Stimulated activated CD4-positive, alpha-beta T cell treated with anti-CD3 and anti-CD28 coated beads, Interleukin-2, amount 100 ng/mL, for 48 hours (primary cell): Measurements from ENCODE around the gene SDK1.

ENCODE experiments used
- DNase-seq, 2 donors: peaks; one replicate each; pipeline ENCODE4 v3.0.0-alpha.2; 2020

Gene SDK1

GRCh38 chr7:3336042-3336665 lies 35.1 kb downstream of the SDK1 start:
- DNase-seq: no peak

DNA sequence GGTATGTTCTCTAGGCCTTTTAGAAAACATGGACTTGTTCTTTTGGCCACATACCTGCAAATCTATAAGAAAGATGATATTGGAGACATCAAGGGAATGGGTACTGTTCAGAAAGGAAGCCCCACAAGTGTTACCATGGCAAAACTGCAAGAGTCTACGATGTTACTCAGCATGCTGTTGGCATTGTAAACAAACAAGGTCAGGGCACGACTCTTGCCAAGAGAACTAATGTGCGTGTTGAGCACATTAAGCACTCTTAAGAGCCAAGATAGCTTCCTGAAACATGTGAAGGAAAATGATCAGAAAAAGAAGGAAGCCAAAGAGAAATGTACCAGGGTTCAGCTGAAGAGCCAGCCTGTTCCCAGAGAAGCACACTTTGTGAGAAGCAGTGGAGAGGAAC lies 37.1 kb downstream of the SDK1 start:
- DNase-seq: no peak

GRCh38 chr7:3345699-3346481 lies 44.8 kb downstream of the SDK1 start:
- no peak for DNase-seq

GRCh38 chr7:3349126-3349525 lies 48.1 kb downstream of the SDK1 start:
- no peak for DNase-seq

- no peak for DNase-seq
Observed at GRCh38 chr7:3356173-3356572, 55.1 kb downstream of the SDK1 start.

DNA sequence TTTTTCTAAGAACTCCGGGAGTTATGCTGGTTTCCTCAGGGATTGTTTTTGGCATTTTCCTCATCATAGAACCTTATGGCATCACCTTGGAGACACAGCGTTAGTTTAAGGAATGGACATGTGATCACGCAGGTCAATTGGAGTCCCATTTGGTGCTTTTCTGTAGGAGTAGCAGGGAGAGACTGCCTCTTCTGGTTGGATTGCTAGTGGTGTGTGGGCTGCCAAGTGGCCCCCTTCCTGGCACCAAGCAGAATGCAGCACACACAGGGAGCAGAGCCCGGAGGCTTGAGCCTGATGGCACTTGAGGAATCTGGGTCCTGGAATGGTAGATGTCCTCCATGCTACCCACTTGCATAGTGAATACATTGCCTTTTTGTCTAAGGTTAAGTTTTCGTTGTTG lies 57.9 kb downstream of the SDK1 start:
- DNase-seq: no peak

- no peak for DNase-seq
Observed at GRCh38 chr7:3367261-3367660, 66.2 kb downstream of the SDK1 start.

- no peak for DNase-seq
Observed at GRCh38 chr7:3370068-3370830, 69.2 kb downstream of the SDK1 start.

- no peak for DNase-seq
Observed at GRCh38 chr7:3370921-3371320, 69.9 kb downstream of the SDK1 start.

- no peak for DNase-seq
Observed at GRCh38 chr7:3371601-3372000, 70.5 kb downstream of the SDK1 start.

GRCh38 chr7:3374239-3374638 lies 73.2 kb downstream of the SDK1 start:
- no peak for DNase-seq

DNA sequence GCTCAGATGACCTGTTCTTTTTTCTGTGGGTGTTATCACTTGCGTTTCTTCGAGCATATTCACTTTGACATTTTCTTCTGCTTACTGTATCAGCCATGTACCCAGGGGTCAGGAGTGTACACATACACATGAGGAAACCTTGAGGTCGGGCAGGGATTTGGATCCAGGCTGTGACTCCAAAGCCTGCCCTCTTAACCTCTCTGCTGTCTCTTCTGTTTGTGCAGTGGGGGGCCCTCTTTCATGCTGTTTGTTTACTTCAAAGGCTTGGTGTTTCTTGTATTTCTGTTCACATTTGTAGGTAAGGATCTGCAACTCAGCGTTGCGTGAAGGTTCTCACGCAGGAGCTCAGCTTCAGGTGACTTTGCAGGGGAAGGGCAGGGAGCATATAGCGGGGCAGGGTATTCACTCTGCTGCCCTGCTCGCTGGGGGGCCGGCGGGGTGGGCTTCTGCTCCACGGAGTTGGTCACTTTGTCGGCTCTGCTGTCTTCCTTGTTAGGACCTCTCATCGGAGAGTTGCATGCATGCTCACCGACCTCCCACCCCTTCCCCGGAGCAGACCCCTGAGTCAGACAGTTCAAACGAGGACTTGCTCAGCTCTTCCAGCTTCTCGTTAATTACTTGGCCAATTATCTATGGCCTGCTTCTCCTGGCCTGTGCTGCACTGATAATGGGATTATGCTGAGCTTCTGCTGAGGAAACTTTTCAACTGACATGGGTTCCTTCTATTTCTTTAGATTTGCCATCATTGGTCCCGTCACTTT lies 77.5 kb downstream of the SDK1 start:
- no peak for DNase-seq

- DNase-seq: no peak
Observed at GRCh38 chr7:3380034-3380433, 79.0 kb downstream of the SDK1 start.

DNA sequence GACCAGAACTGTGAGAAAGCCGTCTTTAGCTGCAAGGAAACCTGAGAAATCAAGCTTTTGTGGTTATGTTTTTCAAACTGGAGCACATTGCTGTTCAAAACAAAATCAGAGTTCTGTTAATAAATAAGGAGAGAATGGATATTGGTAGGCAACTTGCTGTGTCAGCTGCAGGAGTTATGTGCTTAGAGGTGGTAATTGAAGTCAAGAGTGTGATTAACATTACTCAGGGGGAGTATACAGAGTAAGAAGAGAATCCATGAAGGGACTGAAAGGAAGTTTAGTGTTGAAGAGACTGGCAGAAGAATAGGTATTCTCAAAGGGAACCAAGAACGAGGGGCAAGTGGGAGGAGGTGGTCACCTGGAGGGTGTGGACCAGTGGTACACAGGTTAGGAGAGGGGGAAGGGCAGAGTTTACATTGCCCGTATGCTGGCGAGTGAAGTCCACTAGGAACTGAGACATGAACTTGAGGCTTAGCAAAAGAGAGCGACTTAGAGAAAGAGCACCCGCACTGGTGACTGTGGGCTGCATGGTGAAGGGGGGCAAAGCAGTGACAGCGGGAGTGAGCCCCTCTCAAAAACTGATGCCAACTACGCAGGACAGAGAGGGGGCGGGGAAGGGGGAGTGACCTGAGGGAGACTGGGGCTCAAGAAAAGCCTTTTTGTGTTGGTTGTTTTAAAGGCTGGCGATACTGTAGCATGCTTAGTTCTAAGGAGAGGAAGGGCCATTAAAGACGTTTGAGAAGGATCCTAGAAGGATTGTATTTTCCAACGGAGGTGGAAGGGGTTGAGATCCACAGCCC lies 80.0 kb downstream of the SDK1 start:
- DNase-seq: no peak

DNA sequence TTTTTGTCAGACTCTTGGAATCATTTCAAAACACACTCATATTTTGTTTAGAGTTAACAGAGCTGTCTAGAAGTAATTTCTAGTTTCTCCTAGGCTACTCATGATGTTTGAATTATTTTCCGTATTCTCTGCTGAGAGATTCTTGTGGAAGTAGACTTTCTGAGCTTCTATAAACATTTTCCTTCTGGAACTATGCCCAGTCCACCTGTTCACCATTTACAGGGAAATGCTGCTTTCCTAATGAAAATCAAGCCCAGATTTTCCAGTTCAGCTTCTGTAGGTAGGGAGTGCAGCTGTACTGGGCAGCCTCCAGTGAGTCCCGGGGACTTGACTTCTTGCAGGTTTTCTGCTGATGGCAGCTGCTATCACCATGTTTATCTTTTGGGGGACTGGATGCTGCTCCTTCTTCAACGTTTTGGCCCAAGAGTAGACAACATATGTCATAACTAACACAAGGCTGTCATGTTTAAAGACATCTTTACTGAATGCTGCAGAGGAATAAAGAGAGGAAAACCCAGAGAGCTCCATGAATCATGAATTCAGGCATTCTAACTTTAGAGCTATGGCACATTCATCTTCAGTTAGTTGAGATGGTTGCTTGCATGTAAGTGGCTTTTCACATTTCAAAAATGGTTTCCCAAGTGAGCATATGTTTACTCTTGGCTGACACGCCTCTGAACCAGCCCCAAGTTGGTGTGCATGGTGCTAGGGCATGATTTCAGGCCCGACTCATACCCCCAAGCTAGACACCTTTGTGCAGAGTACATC lies 85.6 kb downstream of the SDK1 start:
- no peak for DNase-seq

- DNase-seq: no peak
Observed at GRCh38 chr7:3393862-3394261, 92.8 kb downstream of the SDK1 start.

- no peak for DNase-seq
Observed at GRCh38 chr7:3397324-3397723, 96.3 kb downstream of the SDK1 start.

GRCh38 chr7:3399858-3400257 lies 98.8 kb downstream of the SDK1 start:
- DNase-seq: no peak

GRCh38 chr7:3404501-3404900 lies 103.4 kb downstream of the SDK1 start:
- no peak for DNase-seq

DNA sequence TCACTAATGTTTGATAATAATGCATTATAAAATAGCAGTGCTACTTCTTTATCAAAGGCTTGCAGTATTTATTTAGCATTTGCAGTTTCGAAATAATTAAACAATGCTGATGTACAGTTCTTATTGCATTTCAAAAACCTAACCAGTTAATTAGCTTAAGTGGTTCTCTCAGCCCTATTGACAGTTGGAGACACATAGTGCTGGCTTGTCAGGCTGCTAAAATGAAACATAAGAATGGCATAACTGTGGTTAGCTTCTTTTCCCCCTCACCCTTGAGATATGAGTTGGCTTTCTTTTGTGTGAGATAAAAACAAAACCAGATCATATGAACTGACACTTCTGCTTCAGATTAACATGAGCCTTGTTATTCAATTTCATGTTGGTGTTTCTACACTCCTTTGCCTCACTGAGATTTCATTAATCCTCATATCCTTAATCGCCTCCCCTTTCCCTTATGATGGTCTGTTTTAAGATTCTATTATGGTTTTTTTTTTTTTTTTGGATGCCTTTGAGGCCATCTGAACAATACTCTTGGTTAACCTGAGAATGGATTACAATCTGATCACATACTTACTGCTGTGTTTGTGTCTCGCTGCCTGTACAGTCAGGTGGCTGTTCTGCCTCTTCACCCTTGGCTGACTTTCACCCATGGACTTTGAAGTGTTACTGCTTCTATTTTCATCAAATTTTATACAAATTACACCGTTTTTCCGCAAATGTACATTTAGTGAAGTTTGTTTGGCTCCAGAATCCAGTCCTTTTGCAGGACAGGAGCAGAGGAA lies 108.0 kb downstream of the SDK1 start:
- no peak for DNase-seq

GRCh38 chr7:3412871-3413270 lies 111.8 kb downstream of the SDK1 start:
- no peak for DNase-seq
